Psoas muscle (tissue), 8 donors: ENCODE data around the gene SYK. TPM values are rescaled to one million over a fixed set of nuclear protein-coding genes. Genes with fewer than 3 reads are reported as not detected.

Experiments used
- ATAC-seq, 4 donors: fragments of 200-7000 bp; cut with Tn5 transposase; one replicate each; pipeline ENCODE4 v1.9.1; 2020; ENCODE audit warnings: moderate library complexity in 3 of 4, mild to moderate bottlenecking in 2 of 4
- DNase-seq, 2 donors: peaks; one replicate each; pipeline ENCODE4 v3.0.0-alpha.2; 2020
- H3K27ac ChIP-seq: fragments of 200-600 bp; one replicate; pipeline ENCODE4 v1.8.0; 2022
- H3K27me3 ChIP-seq, 3 donors: fragments of 200-600 bp in 1 of 3; one replicate each; pipeline versions ENCODE4 v1.6.1 to v1.8.0; 2013 to 2022; ENCODE audit warnings: low read length in 2 of 3, mild to moderate bottlenecking in 2 of 3, moderate library complexity in 1 of 3; ENCODE audit not compliant: insufficient read depth in 3 of 3
- H3K36me3 ChIP-seq, 2 donors: fragments of 200-600 bp in 1 of 2; one replicate each; pipeline versions ENCODE4 v1.6.1 to v1.8.0; 2013 to 2022; ENCODE audit warnings: low read depth in 1 of 2, mild to moderate bottlenecking in 1 of 2, moderate library complexity in 1 of 2; ENCODE audit not compliant: insufficient read depth in 1 of 2
- H3K4me1 ChIP-seq: fragments of 200-600 bp; one replicate; pipeline ENCODE4 v1.8.0; 2022
- H3K4me3 ChIP-seq: fragments of 200-600 bp; one replicate; pipeline ENCODE4 v1.8.0; 2022; ENCODE audit warnings: mild to moderate bottlenecking
- H3K9me3 ChIP-seq: fragments of 200-600 bp; one replicate; pipeline ENCODE4 v1.8.0; 2022
- WGBS, 3 donors: extraction: QIAGEN DNeasy Blood & Tissue Kit; methylation state at CpG; one replicate each; pipeline versions ENCODE4 v1.1.6 to v1.1.7; 2013; 5-methylcytosine and 5-hydroxymethylcytosine counted together
- intact Hi-C, 2 donors: fragments of 100-400 bp; cut with DNase I; formaldehyde crosslinking; loops; one replicate each; pipeline versions ENCODE4 v1.11.0 to v1.14.2; 2022
- polyA plus RNA-seq, 3 donors: library from polyadenylated mRNA; stranded (reverse); fragments of 200-250 nt; gene quantifications; one replicate each; pipeline ENCODE4 v1.2.3, GENCODE V29; 2013
- total RNA-seq, 4 donors: library from RNA; stranded (reverse); fragmentation: NEBNext Ultra II Directional in 2 of 4; extraction: Animal tissue kit (Norgen Biotek cat#: 25700) in 2 of 4; gene quantifications; one replicate each; pipeline versions ENCODE4 v1.2.1 to v1.2.4, GENCODE V29; 2021 to 2023
- TF ChIP-seq, protein P1 (sequence below): fragments of 200-600 bp; IDR thresholded peaks from one replicate; pipeline ENCODE4 v1.8.0; 2022; ENCODE audit warnings: antibody characterized with exemption
- donor health status: healthy with polysubstance abuse.
- donor health status: DM: no; HTN: no; CAD: no; lungs with moderate emphysema.
- donor health status: Bipolar disorder and iron deficiency.
- donor health status: healthy.
- donor health status: DM: yes; HTN: yes; CAD: no.
- donor health status: DM: no; HTN: no; CAD: no.
- donor health status: DM: no; HTN: no; CAD: no.
- donor health status: DM: yes; HTN: yes; CAD: no.

The SYK gene
- total and polyA plus RNA-seq, 7 donors = 0.40 to 2.8 (median 1.4) TPM

DNA sequence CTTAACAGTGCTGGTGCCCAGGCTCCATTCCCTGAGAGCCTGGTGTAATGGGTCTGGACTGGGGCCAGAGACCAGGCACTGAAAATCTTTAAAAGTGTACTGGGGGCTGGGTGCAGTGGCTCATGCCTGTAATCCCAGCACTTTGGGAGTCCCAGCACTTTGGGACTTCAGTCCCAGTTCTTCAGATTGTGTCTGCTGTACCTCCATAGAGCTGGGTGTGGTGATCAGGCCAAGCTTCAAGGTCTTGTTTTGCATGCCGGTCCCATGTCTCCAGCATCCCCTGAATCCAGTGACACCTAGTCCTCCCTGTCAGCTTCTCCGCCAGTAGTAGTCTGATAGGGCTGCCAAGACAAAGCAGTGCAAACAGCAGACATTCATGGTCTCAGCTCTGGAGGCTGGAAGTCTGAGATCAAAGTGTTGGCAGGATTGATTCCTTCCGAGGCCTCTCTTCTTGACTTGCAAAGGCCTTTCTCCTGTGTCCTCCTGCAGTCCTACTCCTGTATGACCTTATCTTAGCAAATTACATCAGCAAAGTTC lies 108.2 kb downstream of the SYK start:
- Histone ChIP-seq H3K36me3 (no peaks in the 10 kb centered on the region), H3K9me3 (no peaks in the 10 kb centered on the region), H3K4me1 (no peaks in the 10 kb centered on the region), H3K4me3 (no peak overlapping the region), H3K27me3 (no peaks in the 10 kb centered on the region), H3K27ac (no peak overlapping the region)
- TF ChIP-seq, protein P1, sequence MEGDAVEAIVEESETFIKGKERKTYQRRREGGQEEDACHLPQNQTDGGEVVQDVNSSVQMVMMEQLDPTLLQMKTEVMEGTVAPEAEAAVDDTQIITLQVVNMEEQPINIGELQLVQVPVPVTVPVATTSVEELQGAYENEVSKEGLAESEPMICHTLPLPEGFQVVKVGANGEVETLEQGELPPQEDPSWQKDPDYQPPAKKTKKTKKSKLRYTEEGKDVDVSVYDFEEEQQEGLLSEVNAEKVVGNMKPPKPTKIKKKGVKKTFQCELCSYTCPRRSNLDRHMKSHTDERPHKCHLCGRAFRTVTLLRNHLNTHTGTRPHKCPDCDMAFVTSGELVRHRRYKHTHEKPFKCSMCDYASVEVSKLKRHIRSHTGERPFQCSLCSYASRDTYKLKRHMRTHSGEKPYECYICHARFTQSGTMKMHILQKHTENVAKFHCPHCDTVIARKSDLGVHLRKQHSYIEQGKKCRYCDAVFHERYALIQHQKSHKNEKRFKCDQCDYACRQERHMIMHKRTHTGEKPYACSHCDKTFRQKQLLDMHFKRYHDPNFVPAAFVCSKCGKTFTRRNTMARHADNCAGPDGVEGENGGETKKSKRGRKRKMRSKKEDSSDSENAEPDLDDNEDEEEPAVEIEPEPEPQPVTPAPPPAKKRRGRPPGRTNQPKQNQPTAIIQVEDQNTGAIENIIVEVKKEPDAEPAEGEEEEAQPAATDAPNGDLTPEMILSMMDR = no peak
- WGBS, 3 donors = 95 to 98% (median 95%) methylated on average over 3 of the region's 3 CpGs
- no peak for ATAC-seq
- no peak for DNase-seq
- intact Hi-C loops = loop anchor here (5.0 to 10.0 kb wide), 4 partner anchors 255 to 772 kb away; no protein-coding TSS in a partner anchor

DNA sequence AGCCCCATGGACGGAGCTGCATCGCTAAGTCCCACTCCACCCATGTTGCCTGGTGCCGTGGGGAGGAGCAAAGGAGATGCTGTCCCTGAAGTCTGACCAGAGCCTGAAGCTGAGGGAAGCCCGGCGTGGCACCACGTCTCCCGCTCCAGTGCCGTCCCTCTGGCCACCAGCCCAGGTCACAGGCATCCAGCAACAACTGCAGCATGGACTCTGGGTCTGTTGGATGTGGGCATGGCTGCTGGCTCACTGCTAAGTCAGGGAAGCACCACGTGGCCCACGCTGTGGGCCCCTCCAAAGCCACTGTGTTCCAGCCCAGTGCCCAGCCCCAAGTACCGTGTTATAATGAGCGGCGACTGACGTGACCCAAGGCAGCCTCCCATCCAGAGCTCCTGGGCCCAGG lies 112.6 kb downstream of the SYK start:
- Histone ChIP-seq H3K4me1 (peaks cover 2% of the 10 kb centered on the region), H3K4me3 (no peak overlapping the region), H3K36me3 (no peaks in the 10 kb centered on the region), H3K9me3 (no peaks in the 10 kb centered on the region), H3K27ac (no peak overlapping the region), H3K27me3 (no peaks in the 10 kb centered on the region)
- ATAC-seq = no peak
- DNase-seq = no peak
- intact Hi-C loops = loop anchor here (2.0 to 10.0 kb wide), 5 partner anchors 251 to 768 kb away; no protein-coding TSS in a partner anchor
- TF ChIP-seq, protein P1 = no peak
- 43 to 69% (median 45%) methylated on average over 14 of the region's 14 CpGs for WGBS, 3 donors

DNA sequence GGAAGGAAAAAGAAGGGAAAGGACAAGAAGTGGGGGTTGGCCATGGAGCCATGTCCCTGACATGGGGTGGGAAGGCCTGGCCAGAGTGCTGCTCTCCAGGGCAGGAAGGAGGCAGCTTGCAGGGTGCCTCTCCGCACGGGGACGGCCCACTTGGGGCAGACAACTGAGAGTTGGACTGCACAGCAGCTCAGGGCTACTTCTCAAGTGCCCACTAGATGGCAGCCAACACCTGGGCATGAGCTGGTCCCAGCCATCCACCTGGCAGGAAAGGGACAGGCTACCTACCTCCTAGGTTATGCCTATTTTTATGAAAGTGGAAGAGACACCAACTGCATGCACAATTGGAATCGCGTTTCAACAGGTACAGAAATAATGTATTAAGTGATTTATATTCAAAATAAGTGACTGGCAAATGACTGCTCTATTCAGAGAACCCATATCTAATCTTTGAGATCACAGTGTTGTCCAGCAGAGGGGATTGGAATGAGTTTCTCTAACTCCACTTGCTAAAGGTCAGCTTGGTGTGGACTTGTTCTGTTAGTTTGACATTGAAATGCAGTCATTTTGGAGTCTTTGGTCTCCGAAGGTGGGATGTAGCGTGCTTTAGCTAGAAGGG lies 113.4 kb downstream of the SYK start:
- WGBS, 3 donors = 13 to 20% (median 13%) methylated on average over 7 of the region's 7 CpGs
- ATAC-seq (peak; percentile 84 to 96 (median 88)), DNase-seq (peak; percentile 67 to 84)
- Histone ChIP-seq H3K4me1 (peaks cover 8% of the 10 kb centered on the region), H3K4me3 (no peak overlapping the region), H3K27ac (no peak overlapping the region), H3K27me3 (no peaks in the 10 kb centered on the region), H3K36me3 (no peaks in the 10 kb centered on the region), H3K9me3 (no peaks in the 10 kb centered on the region)
- intact Hi-C loops = loop anchor here (1.0 to 10.0 kb wide), 7 partner anchors 250 to 812 kb away; no protein-coding TSS in a partner anchor
- TF ChIP-seq, protein P1 = peak; percentile 92

DNA sequence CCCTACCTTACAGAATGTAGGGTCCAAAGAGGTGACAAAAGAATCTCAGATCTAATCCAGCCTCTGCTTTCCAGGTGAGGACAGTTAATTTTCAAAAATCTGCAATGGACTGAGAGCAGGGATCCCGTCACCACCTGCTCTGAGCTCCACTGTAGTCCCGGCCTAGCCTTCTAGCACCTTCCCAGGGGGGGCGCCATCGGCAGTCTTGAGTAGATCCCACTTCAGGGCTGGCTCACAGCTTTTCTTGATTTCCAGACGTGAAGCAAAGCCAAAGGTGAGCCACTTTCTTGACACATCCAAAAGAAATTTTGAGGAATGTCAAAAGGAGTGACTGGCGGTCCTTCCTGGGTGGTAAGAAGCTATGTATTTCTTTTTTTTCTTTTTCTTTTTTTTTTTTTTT lies 114.1 kb downstream of the SYK start:
- no peak overlapping the region for H3K4me3 ChIP-seq
- no peaks in the 10 kb centered on the region for H3K36me3 ChIP-seq
- no peaks in the 10 kb centered on the region for H3K9me3 ChIP-seq
- TF ChIP-seq, protein P1 = no peak
- H3K4me1 ChIP-seq = peaks cover 11% of the 10 kb centered on the region
- H3K27ac ChIP-seq = no peak overlapping the region
- no peaks in the 10 kb centered on the region for H3K27me3 ChIP-seq
- ATAC-seq = no peak
- DNase-seq = no peak
- WGBS, 3 donors = 73 to 84% (median 80%) methylated on average over 6 of the region's 6 CpGs
- intact Hi-C loops = loop anchor here (1.0 to 10.0 kb wide), 7 partner anchors 249 to 812 kb away; no protein-coding TSS in a partner anchor
